Mesenchymal stem cell (in vitro differentiated cells and primary cell): Measurements from ENCODE around the gene NHLRC2.

Source experiments
- DNase-seq: peaks from one replicate; pipeline ENCODE4 v3.0.0-alpha.2; 2013
- H2AFZ ChIP-seq: one replicate; pipeline ENCODE4 v1.6.1; 2013; ENCODE audit warnings: low read depth, mild to moderate bottlenecking, control low read depth, inconsistent platforms, low read length, moderate library complexity
- H2AK5ac ChIP-seq: 2 replicates; pipeline ENCODE4 v1.6.1; 2013; ENCODE audit warnings: low read length, moderate library complexity, mild to moderate bottlenecking, inconsistent platforms; ENCODE audit not compliant: severe bottlenecking
- H2BK120ac ChIP-seq: one replicate; pipeline ENCODE4 v1.6.1; 2013; ENCODE audit warnings: low read depth, mild to moderate bottlenecking, inconsistent platforms, low read length, moderate library complexity
- H2BK12ac ChIP-seq, 2 experiments: one replicate each; pipeline ENCODE4 v1.6.1; 2013; ENCODE audit warnings: inconsistent platforms in 2 of 2, low read length in 2 of 2, mild to moderate bottlenecking in 2 of 2, moderate library complexity in 2 of 2, control low read depth in 1 of 2
- H2BK15ac ChIP-seq: one replicate; pipeline ENCODE4 v1.6.1; 2013; ENCODE audit warnings: mild to moderate bottlenecking, low read depth, inconsistent platforms; ENCODE audit not compliant: poor library complexity, severe bottlenecking
- H2BK5ac ChIP-seq: 2 replicates; pipeline ENCODE4 v1.6.1; 2013; ENCODE audit warnings: low read depth, mild to moderate bottlenecking, low read length, control low read depth, inconsistent platforms; ENCODE audit not compliant: poor library complexity, severe bottlenecking
- H3K14ac ChIP-seq, 2 experiments: one replicate each; pipeline ENCODE4 v1.6.1; 2013; ENCODE audit warnings: inconsistent platforms in 2 of 2, low read length in 2 of 2, control low read depth in 1 of 2, mild to moderate bottlenecking in 1 of 2, moderate library complexity in 1 of 2
- H3K18ac ChIP-seq, 2 experiments: one replicate each; pipeline ENCODE4 v1.6.1; 2013; ENCODE audit warnings: inconsistent platforms in 2 of 2, low read length in 2 of 2, control low read depth in 1 of 2, low read depth in 1 of 2, mild to moderate bottlenecking in 1 of 2
- H3K23ac ChIP-seq, 2 experiments: one replicate each; pipeline ENCODE4 v1.6.1; 2013; ENCODE audit warnings: inconsistent platforms in 2 of 2, low read length in 2 of 2, mild to moderate bottlenecking in 2 of 2, moderate library complexity in 2 of 2, control low read depth in 1 of 2
- H3K27ac ChIP-seq: 2 replicates; pipeline ENCODE4 v1.5.1; 2013; ENCODE audit warnings: mild to moderate bottlenecking, moderate library complexity, low read length, control low read depth, inconsistent platforms; ENCODE audit not compliant: poor library complexity, severe bottlenecking
- H3K27me3 ChIP-seq, 2 experiments: 2 replicates each; pipeline versions ENCODE4 v1.6.1 to v1.7.0; 2013; ENCODE audit warnings: low read length in 2 of 2, mild to moderate bottlenecking in 2 of 2, moderate library complexity in 2 of 2, control low read depth in 1 of 2, inconsistent platforms in 1 of 2; ENCODE audit not compliant: control insufficient read depth in 1 of 2, insufficient read depth in 1 of 2
- H3K36me3 ChIP-seq, 2 experiments: 2 replicates each; pipeline versions ENCODE4 v1.6.1 to v1.7.0; 2013; ENCODE audit warnings: low read length in 2 of 2, control low read depth in 1 of 2, inconsistent platforms in 1 of 2, low read depth in 1 of 2, mild to moderate bottlenecking in 1 of 2; ENCODE audit not compliant: insufficient read depth in 2 of 2, control insufficient read depth in 1 of 2
- H3K4ac ChIP-seq, 2 experiments: one replicate each; pipeline ENCODE4 v1.6.1; 2013; ENCODE audit warnings: inconsistent platforms in 2 of 2, low read length in 2 of 2, mild to moderate bottlenecking in 2 of 2, moderate library complexity in 2 of 2, control low read depth in 1 of 2, low read depth in 1 of 2
- H3K4me1 ChIP-seq: 2 replicates; pipeline ENCODE4 v1.6.1; 2013; ENCODE audit warnings: low read depth, low read length, control low read depth; ENCODE audit not compliant: control insufficient read depth, insufficient read depth
- H3K4me2 ChIP-seq: 2 replicates; pipeline ENCODE4 v1.6.1; 2013; ENCODE audit warnings: low read length, mild to moderate bottlenecking, inconsistent platforms; ENCODE audit not compliant: poor library complexity, severe bottlenecking
- H3K4me3 ChIP-seq, 2 experiments: 2 replicates each; pipeline versions ENCODE4 v1.5.1 to v1.7.0; 2013; ENCODE audit warnings: low read length in 2 of 2, mild to moderate bottlenecking in 2 of 2, control low read depth in 1 of 2, low read depth in 1 of 2; ENCODE audit not compliant: insufficient read depth in 1 of 2
- H3K79me1 ChIP-seq: replicated peaks from 2 replicates; pipeline ENCODE4 v1.6.1; 2013; ENCODE audit warnings: mild to moderate bottlenecking, control low read depth, low read length, inconsistent platforms; ENCODE audit not compliant: poor library complexity, severe bottlenecking
- H3K9ac ChIP-seq: 2 replicates; pipeline ENCODE4 v1.7.0; 2013; ENCODE audit warnings: mild to moderate bottlenecking, low read length, moderate library complexity
- H3K9me3 ChIP-seq: 2 replicates; pipeline ENCODE4 v1.7.0; 2013; ENCODE audit warnings: mild to moderate bottlenecking, low read length; ENCODE audit not compliant: control insufficient read depth
- H4K8ac ChIP-seq: one replicate; pipeline ENCODE4 v1.6.1; 2013; ENCODE audit warnings: inconsistent platforms, mild to moderate bottlenecking, low read length, moderate library complexity
- H4K91ac ChIP-seq: one replicate; pipeline ENCODE4 v1.6.1; 2013; ENCODE audit warnings: mild to moderate bottlenecking, low read length, inconsistent platforms
- WGBS: methylation state at CpG from one replicate; pipeline ENCODE4 v1.1.7; 2013; ENCODE audit warnings: mixed read lengths; 5-methylcytosine and 5-hydroxymethylcytosine counted together

Gene NHLRC2

DNA sequence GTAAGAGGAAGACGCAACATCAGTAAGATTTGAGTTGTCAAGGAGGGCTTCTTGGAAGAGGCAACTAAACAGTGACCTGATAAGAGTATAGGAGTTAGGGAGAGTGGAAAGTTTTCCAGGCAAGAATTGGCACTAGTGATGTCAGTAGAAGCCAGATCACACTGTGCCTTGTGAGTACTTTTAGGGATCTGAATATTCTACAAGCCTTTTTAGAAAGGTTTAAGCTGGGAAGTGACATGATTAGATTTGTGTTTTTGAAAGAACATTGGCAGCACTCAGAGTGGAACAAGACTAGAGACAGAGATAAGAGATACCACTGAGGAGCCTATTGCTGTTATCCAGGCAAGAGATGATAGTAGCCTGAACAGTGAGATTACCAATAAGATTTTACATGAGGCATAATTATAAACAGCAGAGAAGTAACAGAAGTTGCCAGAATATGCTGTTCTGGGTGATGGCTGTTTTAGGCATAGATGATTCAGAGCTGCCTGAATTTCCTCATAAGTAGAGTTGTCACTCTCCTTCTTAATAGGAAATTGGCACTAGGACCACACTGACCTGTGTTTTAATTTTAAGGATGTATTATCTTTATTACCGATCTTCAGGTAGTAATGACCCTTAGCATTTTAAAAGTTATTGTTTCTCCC lies 45.6 kb downstream of the NHLRC2 start:
- WGBS: 97% methylated on average over 1 of the region's 2 CpGs
- H3K9me3 ChIP-seq: no peaks in the 10 kb centered on the region
- no peak overlapping the region for H2AFZ ChIP-seq

DNA sequence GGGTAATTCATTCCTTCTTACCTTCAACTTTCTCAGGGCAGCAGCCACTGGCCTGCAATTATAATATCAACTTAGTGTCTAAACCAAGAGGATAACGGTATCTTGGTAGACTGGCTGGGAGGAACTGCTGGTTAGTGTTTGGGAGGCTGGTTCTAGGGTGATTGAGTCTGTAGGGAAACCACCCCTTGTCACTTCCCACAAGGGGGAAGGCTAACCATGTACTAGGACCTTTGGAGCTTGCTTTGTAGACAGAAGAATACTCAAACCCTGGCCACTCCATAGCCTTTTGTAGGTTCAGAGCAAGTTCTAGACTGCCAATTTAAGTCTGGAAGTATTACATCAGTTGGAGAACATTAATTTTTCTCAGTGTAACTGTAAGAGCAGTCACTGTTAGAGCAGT lies 51.3 kb downstream of the NHLRC2 start:
- no peak overlapping the region for H3K4ac ChIP-seq
- H3K27ac ChIP-seq: no peak overlapping the region
- no peak overlapping the region for H2AK5ac ChIP-seq
- peaks cover 2% of the 10 kb centered on the region for H3K79me1 ChIP-seq
- H3K9ac ChIP-seq: no peak overlapping the region
- H3K14ac ChIP-seq: no peak overlapping the region
- no peak overlapping the region for H2BK15ac ChIP-seq
- no peak overlapping the region for H2BK12ac ChIP-seq
- WGBS: 83% methylated on average over 1 of the region's 1 CpG
- H3K9me3 ChIP-seq: no peaks in the 10 kb centered on the region
- H3K23ac ChIP-seq: no peak overlapping the region
- no peak for DNase-seq
- H2BK5ac ChIP-seq: no peak overlapping the region
- no peak overlapping the region for H3K18ac ChIP-seq
- peaks cover 2 to 74% of the 10 kb centered on the region in 2 experiments for H3K36me3 ChIP-seq
- H3K4me3 ChIP-seq: no peak overlapping the region
- H4K91ac ChIP-seq: no peak overlapping the region
- H4K8ac ChIP-seq: no peak overlapping the region
- no peak overlapping the region for H3K4me2 ChIP-seq
- H2AFZ ChIP-seq: no peak overlapping the region
- no peaks in the 10 kb centered on the region for H3K27me3 ChIP-seq
- H2BK120ac ChIP-seq: no peak overlapping the region
- H3K4me1 ChIP-seq: peaks cover 1% of the 10 kb centered on the region

More for the DNA sequence above, 45.6 kb downstream of the NHLRC2 start:
- Histone ChIP-seq H4K8ac (no peak overlapping the region), H3K27me3 (no peaks in the 10 kb centered on the region), H3K4ac (no peak overlapping the region), H2BK12ac (no peak overlapping the region), H3K4me3 (no peak overlapping the region), H3K4me1 (peaks cover 2% of the 10 kb centered on the region), H3K14ac (no peak overlapping the region), H2AK5ac (no peak overlapping the region), H3K27ac (no peak overlapping the region), H2BK120ac (no peak overlapping the region), H2BK5ac (no peak overlapping the region), H3K36me3 (peaks cover 0 to 48% of the 10 kb centered on the region in 2 experiments), H3K4me2 (no peak overlapping the region), H3K79me1 (peaks cover 2% of the 10 kb centered on the region), H4K91ac (no peak overlapping the region), H3K23ac (no peak overlapping the region), H2BK15ac (no peak overlapping the region), H3K18ac (no peak overlapping the region), H3K9ac (no peak overlapping the region)
- DNase-seq: no peak

DNA sequence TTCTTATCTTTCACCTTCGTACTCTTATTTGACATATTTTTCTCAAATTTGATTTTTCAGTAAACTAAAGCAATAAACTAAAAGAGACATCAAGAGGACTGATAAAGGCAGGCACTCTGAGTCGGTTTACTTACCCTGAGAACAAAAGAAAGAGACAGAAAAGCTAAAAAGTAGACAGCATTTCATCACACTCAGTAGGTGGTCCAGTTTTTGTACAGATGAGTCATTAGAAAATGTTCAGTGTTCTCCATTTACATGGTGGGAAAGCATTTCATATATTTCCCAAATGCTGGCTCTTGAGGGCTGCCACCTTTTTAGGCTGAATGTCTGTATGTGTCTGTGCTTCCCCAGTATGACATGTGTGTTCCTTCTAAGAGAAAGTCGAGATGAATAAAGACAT lies 52.7 kb downstream of the NHLRC2 start:
- no peak overlapping the region for H2BK12ac ChIP-seq
- no peak overlapping the region for H3K14ac ChIP-seq
- peak; percentile 24 for DNase-seq
- H2AK5ac ChIP-seq: no peak overlapping the region
- no peak overlapping the region for H3K4ac ChIP-seq
- H3K36me3 ChIP-seq: peaks cover 2 to 64% of the 10 kb centered on the region in 2 experiments
- no peak overlapping the region for H3K9ac ChIP-seq
- no peak overlapping the region for H4K8ac ChIP-seq
- peaks cover 2% of the 10 kb centered on the region for H3K79me1 ChIP-seq
- no peak overlapping the region for H3K27ac ChIP-seq
- H3K4me1 ChIP-seq: peaks cover 1% of the 10 kb centered on the region
- H3K27me3 ChIP-seq: no peaks in the 10 kb centered on the region
- no peak overlapping the region for H2BK5ac ChIP-seq
- H2AFZ ChIP-seq: no peak overlapping the region
- no peaks in the 10 kb centered on the region for H3K9me3 ChIP-seq
- H2BK15ac ChIP-seq: no peak overlapping the region
- H3K18ac ChIP-seq: no peak overlapping the region
- no peak overlapping the region for H2BK120ac ChIP-seq
- H3K4me2 ChIP-seq: no peak overlapping the region
- no peak overlapping the region for H3K23ac ChIP-seq
- no peak overlapping the region for H4K91ac ChIP-seq
- 92% methylated on average over 2 of the region's 3 CpGs for WGBS
- no peak overlapping the region for H3K4me3 ChIP-seq

DNA sequence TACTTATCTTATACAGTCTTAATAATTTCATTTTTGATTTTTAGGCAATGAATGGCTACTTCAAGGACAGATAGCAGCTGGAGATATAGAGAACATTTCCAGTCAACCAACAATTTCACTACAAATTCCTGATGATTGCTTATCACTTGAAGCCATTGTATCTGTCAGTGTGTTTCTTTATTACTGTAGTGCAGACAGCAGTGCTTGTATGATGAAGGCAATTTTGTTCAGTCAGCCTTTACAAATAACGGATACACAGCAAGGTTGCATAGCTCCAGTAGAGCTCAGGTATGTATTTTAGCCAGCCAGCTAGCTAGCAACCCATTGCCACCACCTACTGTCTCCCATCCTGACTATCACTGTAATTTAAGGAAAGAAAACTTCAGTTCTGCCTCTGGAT lies 53.8 kb downstream of the NHLRC2 start:
- H3K18ac ChIP-seq: no peak overlapping the region
- H2AK5ac ChIP-seq: no peak overlapping the region
- no peak overlapping the region for H4K8ac ChIP-seq
- no peaks in the 10 kb centered on the region for H3K27me3 ChIP-seq
- peaks cover 1% of the 10 kb centered on the region for H3K4me1 ChIP-seq
- no peak overlapping the region for H2BK5ac ChIP-seq
- peaks cover 4% of the 10 kb centered on the region for H3K79me1 ChIP-seq
- no peak overlapping the region for H3K9ac ChIP-seq
- no peaks in the 10 kb centered on the region for H3K9me3 ChIP-seq
- H2BK12ac ChIP-seq: no peak overlapping the region
- no peak overlapping the region for H3K14ac ChIP-seq
- H3K23ac ChIP-seq: no peak overlapping the region
- H3K4me2 ChIP-seq: no peak overlapping the region
- DNase-seq: no peak
- no peak overlapping the region for H3K27ac ChIP-seq
- H3K4me3 ChIP-seq: no peak overlapping the region
- H2BK15ac ChIP-seq: no peak overlapping the region
- H4K91ac ChIP-seq: no peak overlapping the region
- H3K36me3 ChIP-seq: peaks cover 2 to 61% of the 10 kb centered on the region in 2 experiments
- 100% methylated on average over 1 of the region's 1 CpG for WGBS
- no peak overlapping the region for H2BK120ac ChIP-seq
- no peak overlapping the region for H2AFZ ChIP-seq
- H3K4ac ChIP-seq: no peak overlapping the region
